Neural progenitor cell (in vitro differentiated cells): ENCODE results near the gene AARS2. TPM values are rescaled to one million over a fixed set of nuclear protein-coding genes. Genes with fewer than 3 reads are reported as not detected.

Source experiments
- DNase-seq: peaks from one replicate; pipeline ENCODE4 v3.0.0-alpha.2; 2016; ENCODE audit warnings: low spot score
- H2AFZ ChIP-seq: fragments of 200-600 bp; sonication (generic); replicated peaks from 2 replicates; pipeline ENCODE4 v1.6.1; 2016; ENCODE audit warnings: antibody characterized with exemption
- H3F3A ChIP-seq: fragments of 200-600 bp; sonication (generic); 2 replicates; pipeline ENCODE4 v1.6.1; 2016; ENCODE audit warnings: antibody characterized with exemption, low read depth
- H3K27ac ChIP-seq: fragments of 200-600 bp; sonication (generic); 2 replicates; pipeline ENCODE4 v1.5.1; 2016; ENCODE audit warnings: mild to moderate bottlenecking
- H3K27me3 ChIP-seq: fragments of 200-600 bp; sonication (generic); 2 replicates; pipeline ENCODE4 v1.6.1; 2016; ENCODE audit warnings: mild to moderate bottlenecking, moderate library complexity
- H3K36me3 ChIP-seq: fragments of 200-600 bp; sonication (generic); 2 replicates; pipeline ENCODE4 v1.5.1; 2016
- H3K4me1 ChIP-seq: fragments of 200-600 bp; sonication (generic); 2 replicates; pipeline ENCODE4 v1.6.1; 2016; ENCODE audit warnings: mixed run types
- H3K4me2 ChIP-seq: fragments of 200-600 bp; sonication (generic); 2 replicates; pipeline ENCODE4 v1.6.1; 2016
- H3K4me3 ChIP-seq: fragments of 200-600 bp; sonication (generic); 2 replicates; pipeline ENCODE4 v1.5.1; 2016
- H3K79me2 ChIP-seq: fragments of 200-600 bp; sonication (generic); 2 replicates; pipeline ENCODE4 v1.6.1; 2016; ENCODE audit warnings: low read depth
- H3K9ac ChIP-seq: fragments of 200-600 bp; sonication (generic); 2 replicates; pipeline ENCODE4 v1.6.1; 2016
- H3K9me3 ChIP-seq: fragments of 200-600 bp; sonication (generic); 2 replicates; pipeline ENCODE4 v1.5.1; 2016; ENCODE audit warnings: low read depth
- H4K20me1 ChIP-seq: fragments of 200-600 bp; sonication (generic); 2 replicates; pipeline ENCODE4 v1.6.1; 2016; ENCODE audit warnings: low read depth
- H3K27ac Mint-ChIP-seq: 3 replicates; pipeline ENCODE4 v1.8.0; 2021; ENCODE audit warnings: mixed read lengths
- H3K27me3 Mint-ChIP-seq: 2 replicates; pipeline ENCODE4 v1.8.0; 2022; ENCODE audit warnings: low read depth, mild to moderate bottlenecking, inconsistent platforms, moderate library complexity, mixed read lengths; ENCODE audit not compliant: insufficient read depth
- H3K36me3 Mint-ChIP-seq: 3 replicates; pipeline ENCODE4 v1.8.0; 2021; ENCODE audit warnings: mixed read lengths
- H3K4me1 Mint-ChIP-seq: 3 replicates; pipeline ENCODE4 v1.8.0; 2021; ENCODE audit warnings: mixed read lengths
- H3K4me3 Mint-ChIP-seq: 3 replicates; pipeline ENCODE4 v1.8.0; 2021; ENCODE audit warnings: mild to moderate bottlenecking, moderate library complexity, mixed read lengths
- H3K9me3 Mint-ChIP-seq: 3 replicates; pipeline ENCODE4 v1.8.0; 2020; ENCODE audit warnings: mixed read lengths
- EZH2 ChIP-seq: fragments of 200-600 bp; sonication (generic); IDR thresholded peaks from 2 replicates; pipeline ENCODE4 v1.6.1; 2017; ENCODE audit warnings: antibody characterized with exemption, mild to moderate bottlenecking, moderate library complexity
- EZH2phosphoT487 ChIP-seq: fragments of 200-600 bp; sonication (generic); IDR thresholded peaks from 2 replicates; pipeline ENCODE4 v1.6.1; 2017; ENCODE audit warnings: antibody characterized with exemption
- total RNA-seq: library from RNA; depleted of rRNA; stranded (reverse); fragments of >200 nt; gene quantifications from 2 replicates; pipeline ENCODE4 v1.2.3, GENCODE V29; 2015; ENCODE audit warnings: low replicate concordance
- TF ChIP-seq, protein P1 (sequence below): fragments of 200-600 bp; sonication (generic); IDR thresholded peaks from 2 replicates; pipeline ENCODE4 v1.5.1; 2017; ENCODE audit warnings: antibody characterized with exemption, mild to moderate bottlenecking

AARS2 gene
- total RNA-seq, 1 donor from 2014 or later = 16.1 TPM

DNA sequence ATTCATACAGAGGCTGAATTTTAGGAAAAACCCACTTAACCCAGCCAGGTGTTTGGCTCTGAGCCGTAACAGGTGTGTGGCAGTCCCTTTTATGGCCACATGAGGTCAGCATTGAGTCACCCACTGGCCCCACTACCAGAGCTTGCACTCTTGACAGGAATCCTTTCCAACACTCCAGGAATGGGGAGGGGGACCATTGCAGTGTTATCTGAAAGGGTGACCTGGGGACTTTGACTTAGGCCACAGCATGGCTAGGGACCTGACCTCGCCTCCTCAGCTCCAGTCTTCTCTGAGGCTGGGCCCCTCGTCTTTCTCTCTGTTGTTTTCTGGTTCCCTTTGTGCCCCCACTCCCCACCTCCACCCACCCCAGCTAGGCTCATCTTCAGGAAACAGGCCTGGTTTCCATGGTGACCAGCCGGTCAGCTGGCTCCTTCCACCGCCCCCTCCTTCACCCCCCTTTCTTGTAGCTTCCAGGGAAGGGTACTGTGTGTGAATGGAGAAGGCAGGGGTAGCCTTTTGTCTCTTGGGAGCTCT is 45.0 kb downstream of the AARS2 start:
- H3K36me3 ChIP-seq = no peaks in the 10 kb centered on the region
- no peak overlapping the region for H3K27ac ChIP-seq
- peak overlapping the region; percentile 34 for H3K4me3 ChIP-seq
- no peak overlapping the region for H3K9ac ChIP-seq
- no peaks in the 10 kb centered on the region for H3K36me3 Mint-ChIP-seq
- peak overlapping the region; percentile 77 for H3K4me2 ChIP-seq
- peak overlapping the region; percentile 67 for H3K27ac Mint-ChIP-seq
- H2AFZ ChIP-seq = peak overlapping the region; percentile 52
- peak overlapping the region; percentile 89 for H3K4me3 Mint-ChIP-seq
- H3K4me1 Mint-ChIP-seq = peaks cover 64% of the 10 kb centered on the region
- H3K27me3 Mint-ChIP-seq = peaks cover 2% of the 10 kb centered on the region
- TF ChIP-seq, protein P1, sequence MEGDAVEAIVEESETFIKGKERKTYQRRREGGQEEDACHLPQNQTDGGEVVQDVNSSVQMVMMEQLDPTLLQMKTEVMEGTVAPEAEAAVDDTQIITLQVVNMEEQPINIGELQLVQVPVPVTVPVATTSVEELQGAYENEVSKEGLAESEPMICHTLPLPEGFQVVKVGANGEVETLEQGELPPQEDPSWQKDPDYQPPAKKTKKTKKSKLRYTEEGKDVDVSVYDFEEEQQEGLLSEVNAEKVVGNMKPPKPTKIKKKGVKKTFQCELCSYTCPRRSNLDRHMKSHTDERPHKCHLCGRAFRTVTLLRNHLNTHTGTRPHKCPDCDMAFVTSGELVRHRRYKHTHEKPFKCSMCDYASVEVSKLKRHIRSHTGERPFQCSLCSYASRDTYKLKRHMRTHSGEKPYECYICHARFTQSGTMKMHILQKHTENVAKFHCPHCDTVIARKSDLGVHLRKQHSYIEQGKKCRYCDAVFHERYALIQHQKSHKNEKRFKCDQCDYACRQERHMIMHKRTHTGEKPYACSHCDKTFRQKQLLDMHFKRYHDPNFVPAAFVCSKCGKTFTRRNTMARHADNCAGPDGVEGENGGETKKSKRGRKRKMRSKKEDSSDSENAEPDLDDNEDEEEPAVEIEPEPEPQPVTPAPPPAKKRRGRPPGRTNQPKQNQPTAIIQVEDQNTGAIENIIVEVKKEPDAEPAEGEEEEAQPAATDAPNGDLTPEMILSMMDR = peak; percentile 93
- no peak for TF ChIP-seq EZH2
- no peaks in the 10 kb centered on the region for H3K9me3 ChIP-seq
- peaks cover 14% of the 10 kb centered on the region for H3K79me2 ChIP-seq
- H4K20me1 ChIP-seq = peaks cover 10% of the 10 kb centered on the region
- H3K4me1 ChIP-seq = peaks cover 46% of the 10 kb centered on the region
- peak; percentile 87 for DNase-seq
- H3K27me3 ChIP-seq = peaks cover 19% of the 10 kb centered on the region
- no peaks in the 10 kb centered on the region for H3K9me3 Mint-ChIP-seq
- peaks cover 28% of the 10 kb centered on the region for H3F3A ChIP-seq

DNA sequence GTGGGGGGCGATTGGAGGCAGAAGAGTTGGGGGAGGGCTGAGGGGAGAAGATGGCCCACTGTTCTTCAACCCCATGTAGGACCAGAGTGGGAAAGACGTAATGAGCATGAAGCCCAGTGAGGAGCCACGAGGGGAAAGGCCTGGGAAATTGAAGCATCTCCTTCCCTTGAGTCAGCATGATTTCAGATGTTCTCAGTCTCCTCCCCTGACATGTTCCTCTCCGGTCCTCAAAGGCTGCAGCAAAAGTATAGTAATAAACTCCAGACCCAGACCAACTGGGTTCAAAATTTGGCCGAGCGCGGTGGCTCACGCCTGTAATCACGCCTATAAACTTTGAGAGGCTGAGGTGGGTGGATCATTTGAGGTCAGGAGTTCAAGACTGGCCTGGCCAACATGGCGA is 45.9 kb downstream of the AARS2 start:
- peaks cover 28% of the 10 kb centered on the region for H3F3A ChIP-seq
- Mint-ChIP-seq H3K4me1 (peaks cover 69% of the 10 kb centered on the region), H3K27me3 (peaks cover 2% of the 10 kb centered on the region), H3K36me3 (no peaks in the 10 kb centered on the region), H3K4me3 (peak overlapping the region; percentile 89), H3K9me3 (no peaks in the 10 kb centered on the region), H3K27ac (no peak overlapping the region)
- H3K9ac ChIP-seq = no peak overlapping the region
- no peak overlapping the region for H3K27ac ChIP-seq
- H3K4me1 ChIP-seq = peaks cover 47% of the 10 kb centered on the region
- no peak overlapping the region for H2AFZ ChIP-seq
- no peak overlapping the region for H3K4me2 ChIP-seq
- DNase-seq = no peak
- no peak overlapping the region for H3K4me3 ChIP-seq
- no peak for TF ChIP-seq EZH2phosphoT487
- TF ChIP-seq EZH2 = no peak
- TF ChIP-seq, protein P1 = no peak
- H3K79me2 ChIP-seq = peaks cover 14% of the 10 kb centered on the region
- peaks cover 10% of the 10 kb centered on the region for H4K20me1 ChIP-seq
- H3K9me3 ChIP-seq = no peaks in the 10 kb centered on the region
- no peaks in the 10 kb centered on the region for H3K36me3 ChIP-seq
- H3K27me3 ChIP-seq = peaks cover 19% of the 10 kb centered on the region

GRCh38 chr6:44266347-44266746 is 46.8 kb downstream of the AARS2 start:
- H3K4me3 Mint-ChIP-seq = peak overlapping the region; percentile 86
- peaks cover 64% of the 10 kb centered on the region for H3K4me1 Mint-ChIP-seq
- Histone ChIP-seq H3K4me1 (peaks cover 43% of the 10 kb centered on the region), H3K27me3 (peaks cover 19% of the 10 kb centered on the region), H3F3A (peaks cover 28% of the 10 kb centered on the region), H2AFZ (no peak overlapping the region), H3K4me3 (no peak overlapping the region), H4K20me1 (peaks cover 10% of the 10 kb centered on the region), H3K9ac (no peak overlapping the region), H3K27ac (no peak overlapping the region), H3K79me2 (peaks cover 14% of the 10 kb centered on the region), H3K4me2 (no peak overlapping the region), H3K36me3 (no peaks in the 10 kb centered on the region), H3K9me3 (no peaks in the 10 kb centered on the region)
- DNase-seq = no peak
- no peaks in the 10 kb centered on the region for H3K36me3 Mint-ChIP-seq
- TF ChIP-seq, protein P1 = no peak
- TF ChIP-seq EZH2phosphoT487 (no peak), EZH2 (no peak)
- H3K9me3 Mint-ChIP-seq = no peaks in the 10 kb centered on the region
- H3K27me3 Mint-ChIP-seq = peaks cover 2% of the 10 kb centered on the region
- no peak overlapping the region for H3K27ac Mint-ChIP-seq
